HepG2 (cell line): ENCODE measurements around the gene MTHFR. TPM values are rescaled to one million over a fixed set of nuclear protein-coding genes. Genes with fewer than 3 reads are reported as not detected.

ENCODE experiments used
- ATAC-seq: fragments of 200-7000 bp; cut with Tn5 transposase; 3 replicates; pipeline ENCODE4 v1.9.1; 2020; ENCODE audit warnings: mild to moderate bottlenecking, moderate library complexity
- BruUV-seq: library from RNA; stranded (reverse); fragments of 400-500 nt; replicated peaks from 2 replicates; lab custom pipeline; 2021; lab: Mats Ljungman, UMichigan
- CTCF ChIA-PET: fragments of 300-600 bp; formaldehyde crosslinking; extraction: SDS; loops from one replicate; lab custom pipeline; 2021; ENCODE audit warnings: low total read pairs, inconsistent platforms, low intra/inter-chr PET ratio; lab: Yijun Ruan, JAX
- POLR2A ChIA-PET: fragments of 350-600 bp; sonication (Branson Sonifier 250); formaldehyde crosslinking; loops from one replicate; lab custom pipeline; 2020; ENCODE audit warnings: antibody characterized with exemption, inconsistent platforms; lab: Yijun Ruan, JAX
- DNase-seq: peaks from one replicate; pipeline ENCODE4 v3.0.0-alpha.2; 2015; ENCODE audit warnings: low spot score
- FAIRE-seq: peaks from 3 replicates; lab custom pipeline; 2011; peaks lifted over from hg19 to GRCh38; lab: Jason Lieb, UNC
- H2AFZ ChIP-seq: one replicate; pipeline ENCODE4 v1.6.1; 2011; ENCODE audit warnings: low read length, inconsistent platforms
- H3K27ac ChIP-seq: fragments of 300-600 bp; 3 replicates; pipeline ENCODE4 v1.8.0; 2011; ENCODE audit warnings: mixed run types, mild to moderate bottlenecking, mixed read lengths, low read length, inconsistent platforms; ENCODE audit not compliant: insufficient read depth; ENCODE audit errors: extremely low read length
- H3K27me3 ChIP-seq, 2 experiments: fragments of 200-600 bp in 1 of 2; 2 replicates in 1 of 2; 3 replicates in 1 of 2; pipeline versions ENCODE4 v1.6.0 to v1.8.0; 2011; ENCODE audit warnings: low read length in 2 of 2, mild to moderate bottlenecking in 2 of 2, moderate library complexity in 2 of 2, inconsistent platforms in 1 of 2; ENCODE audit not compliant: insufficient read depth in 2 of 2, control insufficient read depth in 1 of 2
- H3K36me3 ChIP-seq, 2 experiments: fragments of 200-600 bp in 1 of 2; replicated peaks in 1 of 2; 2 replicates in 1 of 2; 3 replicates in 1 of 2; pipeline versions ENCODE4 v1.5.1 to v1.8.0; 2011; ENCODE audit warnings: low read length in 2 of 2, inconsistent platforms in 1 of 2; ENCODE audit not compliant: insufficient read depth in 2 of 2, control insufficient read depth in 1 of 2
- H3K4me1 ChIP-seq: 2 replicates; pipeline ENCODE4 v1.5.1; 2012; ENCODE audit warnings: low read length, inconsistent platforms; ENCODE audit not compliant: insufficient read depth
- H3K4me2 ChIP-seq: 2 replicates; pipeline ENCODE4 v1.6.0; 2011; ENCODE audit warnings: low read depth, low read length, inconsistent platforms
- H3K4me3 ChIP-seq, 3 experiments: fragments of 200-600 bp in 1 of 3; sonication (generic), shearing (Covaris generic) in 1 of 3; replicated peaks in 1 of 3; 2 replicates each; pipeline ENCODE4 v1.5.1; 2011 to 2016; ENCODE audit warnings: low read length in 3 of 3, inconsistent platforms in 2 of 3, low read depth in 2 of 3, mild to moderate bottlenecking in 2 of 3, control low read depth in 1 of 3, mixed read lengths in 1 of 3; ENCODE audit not compliant: insufficient read depth in 1 of 3
- H3K79me2 ChIP-seq: one replicate; pipeline ENCODE4 v1.6.1; 2011; ENCODE audit warnings: low read length, inconsistent platforms; ENCODE audit not compliant: insufficient read depth
- H3K9ac ChIP-seq: 2 replicates; pipeline ENCODE4 v1.6.0; 2011; ENCODE audit warnings: mild to moderate bottlenecking, low read depth, low read length, inconsistent platforms; ENCODE audit not compliant: insufficient read depth
- H3K9me3 ChIP-seq: 2 replicates; pipeline ENCODE4 v1.5.1; 2012; ENCODE audit warnings: mild to moderate bottlenecking, low read length
- H4K20me1 ChIP-seq: 2 replicates; pipeline ENCODE4 v1.6.0; 2011; ENCODE audit warnings: inconsistent platforms, mild to moderate bottlenecking, low read length, moderate library complexity; ENCODE audit not compliant: insufficient read depth
- AGO2 ChIP-seq: fragments of 200-400 bp; formaldehyde crosslinking; optimal IDR thresholded peaks from 2 replicates; pipeline ENCODE3; 2017; ENCODE audit warnings: mild to moderate bottlenecking, low read depth, low read length, moderate library complexity
- HNRNPL ChIP-seq: fragments of 200-400 bp; formaldehyde crosslinking; IDR thresholded peaks from 2 replicates; pipeline ENCODE4 v1.6.1; 2017; ENCODE audit warnings: mild to moderate bottlenecking, low read depth, low read length
- TRAFD1 ChIP-seq: sonication (generic); formaldehyde crosslinking; IDR thresholded peaks from 2 replicates; pipeline ENCODE4 v1.5.1; 2020; ENCODE audit warnings: missing genetic modification reagents, mild to moderate bottlenecking, borderline replicate concordance
- ZNF569 ChIP-seq: sonication (generic); formaldehyde crosslinking; IDR thresholded peaks from 2 replicates; pipeline ENCODE4 v1.5.0; 2020; ENCODE audit warnings: mild to moderate bottlenecking, missing genetic modification reagents, moderate library complexity, borderline replicate concordance
- WGBS: methylation state at CpG from one replicate; pipeline ENCODE4 v1.1.6; 2017; ENCODE audit warnings: low lambda C conversion rate; 5-methylcytosine and 5-hydroxymethylcytosine counted together
- in situ Hi-C: cut with HindIII; loops from 2 replicates; pipeline ENCODE4 v1.10.0; 2017; ENCODE audit warnings: low pct_unique_long_range_greater_than_20kb; ENCODE audit not compliant: extremely low pct_ligation_motif_present
- intact Hi-C: fragments of 100-400 bp; cut with micrococcal nuclease; formaldehyde crosslinking; loops from one replicate; pipeline ENCODE4 v1.10.0; 2022; ENCODE audit not compliant: unreplicated experiment
- polyA plus RNA-seq, 8 experiments: library from polyadenylated mRNA; depleted of rRNA in 3 of 8; stranded (reverse) in 7 of 8; unstranded in 1 of 8; fragments of >200 nt; fragmentation: Illumina TruSeq in 4 of 8; extraction: Trizol in 4 of 8; gene quantifications; 2 replicates each; pipeline versions ENCODE4 v1.2.1 to v1.2.3, GENCODE V29; 2011 to 2016; ENCODE audit warnings: low read depth in 4 of 8, missing spikeins in 1 of 8, mixed read lengths in 1 of 8; ENCODE audit not compliant: insufficient read depth in 1 of 8
- total RNA-seq, 5 experiments: library from RNA; depleted of rRNA; stranded (reverse); fragments of >200 nt; fragmentation: Illumina TruSeq; extraction: Trizol; gene quantifications; 2 replicates each; pipeline ENCODE4 v1.2.3, GENCODE V29; 2016; ENCODE audit warnings: low read depth in 1 of 5
- TF ChIP-seq, protein P1 (sequence below): sonication (generic); formaldehyde crosslinking; IDR thresholded peaks from 2 replicates; pipeline ENCODE4 v1.5.0; 2020; ENCODE audit warnings: missing genetic modification reagents

The MTHFR gene
- total and polyA plus RNA-seq, 2 of the 13 experiments (the other 11 are each of a cell fraction or from before 2014, with no cell fraction given) = 3.8 to 8.2 TPM

DNA sequence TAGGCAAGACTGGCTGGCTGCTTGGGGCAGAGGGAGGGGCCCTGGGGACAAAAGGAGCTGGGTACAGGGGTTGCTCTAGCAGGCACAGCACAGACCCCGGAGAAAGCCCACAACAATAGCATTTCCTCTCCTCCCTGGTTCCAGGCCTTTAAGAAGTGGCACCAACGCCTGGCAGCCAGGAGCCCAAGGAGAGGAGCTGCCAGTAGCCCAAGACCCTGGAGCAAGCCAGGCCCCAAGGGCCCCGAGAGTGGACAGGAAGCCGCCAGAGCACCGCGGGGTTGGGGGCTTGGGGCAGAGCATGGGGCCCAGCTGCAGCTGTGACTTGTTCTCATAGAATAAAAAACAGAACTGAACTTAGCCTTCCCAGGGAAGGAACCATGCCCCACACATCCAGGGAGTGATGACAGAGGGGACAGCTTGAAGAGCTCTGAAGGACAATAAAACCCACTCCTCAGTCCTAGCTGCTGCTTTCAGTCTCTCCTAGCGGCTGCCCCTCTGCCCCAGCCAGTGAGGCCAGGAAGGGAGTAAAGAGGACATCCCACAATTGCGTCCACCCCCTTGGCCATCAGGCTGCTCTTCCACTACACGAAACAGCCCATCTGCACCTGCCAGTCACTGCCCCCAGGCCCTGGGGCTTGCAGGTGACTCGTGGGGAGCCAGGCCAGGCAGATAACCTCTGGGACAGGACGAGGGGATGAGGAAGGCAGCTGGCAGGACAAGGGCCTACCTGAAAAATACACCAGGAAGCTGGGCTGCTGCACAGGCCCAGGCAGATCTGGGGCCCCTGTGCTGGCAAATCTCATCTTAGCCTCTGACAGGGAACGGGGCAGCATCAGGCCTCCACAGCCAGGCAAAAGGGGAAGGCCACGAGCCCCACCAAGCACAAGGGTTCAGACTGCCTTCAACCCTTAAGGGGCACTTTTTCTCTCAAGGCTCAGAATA is 16.4 kb downstream of the MTHFR start:
- no peak for DNase-seq
- H3K27ac ChIP-seq = no peak overlapping the region
- H3K4me1 ChIP-seq = peaks cover 33% of the 10 kb centered on the region
- in situ Hi-C loops (no loop called here), intact Hi-C loops (no loop called here)
- CTCF ChIA-PET = no interaction called here
- H3K36me3 ChIP-seq = no peaks in the 10 kb centered on the region
- H3K4me3 ChIP-seq = no peak overlapping the region
- POLR2A ChIA-PET = interaction anchor here (2.5 to 2.9 kb wide), 2 partner anchors 14 to 17 kb away, joined by 9 to 12 read pairs; partner anchors contain the start of genes CLCN6 and MTHFR
- no peak overlapping the region for H3K9ac ChIP-seq
- FAIRE-seq = no peak
- WGBS = 66% methylated on average over 12 of the region's 13 CpGs
- H4K20me1 ChIP-seq = no peaks in the 10 kb centered on the region
- no TSS peak for BruUV-seq
- H3K9me3 ChIP-seq = no peaks in the 10 kb centered on the region
- no peak overlapping the region for H3K4me2 ChIP-seq
- H3K27me3 ChIP-seq = peaks cover 1 to 4% of the 10 kb centered on the region in 2 experiments; a peak in 1 of 5 replicates
- H3K79me2 ChIP-seq = no peaks in the 10 kb centered on the region
- no peak for ATAC-seq
- no peak overlapping the region for H2AFZ ChIP-seq
- TF ChIP-seq AGO2 (peak; percentile 4), TRAFD1 (no peak), ZNF569 (no peak), HNRNPL (no peak)
- TF ChIP-seq, protein P1, sequence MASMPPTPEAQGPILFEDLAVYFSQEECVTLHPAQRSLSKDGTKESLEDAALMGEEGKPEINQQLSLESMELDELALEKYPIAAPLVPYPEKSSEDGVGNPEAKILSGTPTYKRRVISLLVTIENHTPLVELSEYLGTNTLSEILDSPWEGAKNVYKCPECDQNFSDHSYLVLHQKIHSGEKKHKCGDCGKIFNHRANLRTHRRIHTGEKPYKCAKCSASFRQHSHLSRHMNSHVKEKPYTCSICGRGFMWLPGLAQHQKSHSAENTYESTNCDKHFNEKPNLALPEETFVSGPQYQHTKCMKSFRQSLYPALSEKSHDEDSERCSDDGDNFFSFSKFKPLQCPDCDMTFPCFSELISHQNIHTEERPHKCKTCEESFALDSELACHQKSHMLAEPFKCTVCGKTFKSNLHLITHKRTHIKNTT (CRISPR knock-in tag) = no peak
- TF ChIP-seq, all 625 proteins: peak for 1
